Esophagus squamous epithelium (tissue), 4 donors: ENCODE data around the gene PRKN.

Source experiments
- POLR2A ChIP-seq, 4 donors: fragments of 450-650 bp; IDR thresholded peaks; one replicate each; pipeline ENCODE4 v1.6.1; 2017; ENCODE audit warnings: antibody characterized with exemption in 4 of 4, mild to moderate bottlenecking in 4 of 4, moderate library complexity in 3 of 4
- TF ChIP-seq, protein P1 (sequence below), 6 experiments: fragments of 450-650 bp in 4 of 6; fragments of 200-600 bp in 2 of 6; sonication (generic) in 2 of 6; IDR thresholded peaks; one replicate each; pipeline ENCODE4 v1.5.1; 2016 to 2019; ENCODE audit warnings: antibody characterized with exemption in 6 of 6, mild to moderate bottlenecking in 4 of 6, moderate library complexity in 4 of 6

DNA sequence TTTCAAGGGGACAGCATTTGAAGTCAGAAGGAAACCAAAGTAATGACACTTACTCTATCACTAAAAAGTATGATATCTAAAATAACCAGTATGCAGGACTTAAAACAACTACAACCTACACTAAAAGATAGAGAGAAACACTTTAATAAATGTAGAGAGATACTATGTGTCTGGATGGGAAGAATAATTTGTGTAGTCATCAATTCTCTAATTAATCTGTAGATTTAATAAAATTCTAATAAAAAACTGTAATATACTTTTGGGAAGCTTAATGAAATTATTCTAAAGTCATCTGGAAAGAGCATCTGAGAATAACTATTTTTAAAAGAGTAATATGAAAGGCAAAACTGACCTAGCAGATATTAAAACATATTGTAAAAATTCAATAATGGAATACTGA lies 52.1 kb downstream of the PRKN start:
- TF ChIP-seq, protein P1, sequence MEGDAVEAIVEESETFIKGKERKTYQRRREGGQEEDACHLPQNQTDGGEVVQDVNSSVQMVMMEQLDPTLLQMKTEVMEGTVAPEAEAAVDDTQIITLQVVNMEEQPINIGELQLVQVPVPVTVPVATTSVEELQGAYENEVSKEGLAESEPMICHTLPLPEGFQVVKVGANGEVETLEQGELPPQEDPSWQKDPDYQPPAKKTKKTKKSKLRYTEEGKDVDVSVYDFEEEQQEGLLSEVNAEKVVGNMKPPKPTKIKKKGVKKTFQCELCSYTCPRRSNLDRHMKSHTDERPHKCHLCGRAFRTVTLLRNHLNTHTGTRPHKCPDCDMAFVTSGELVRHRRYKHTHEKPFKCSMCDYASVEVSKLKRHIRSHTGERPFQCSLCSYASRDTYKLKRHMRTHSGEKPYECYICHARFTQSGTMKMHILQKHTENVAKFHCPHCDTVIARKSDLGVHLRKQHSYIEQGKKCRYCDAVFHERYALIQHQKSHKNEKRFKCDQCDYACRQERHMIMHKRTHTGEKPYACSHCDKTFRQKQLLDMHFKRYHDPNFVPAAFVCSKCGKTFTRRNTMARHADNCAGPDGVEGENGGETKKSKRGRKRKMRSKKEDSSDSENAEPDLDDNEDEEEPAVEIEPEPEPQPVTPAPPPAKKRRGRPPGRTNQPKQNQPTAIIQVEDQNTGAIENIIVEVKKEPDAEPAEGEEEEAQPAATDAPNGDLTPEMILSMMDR (IDR thresholded peaks at IDR 0.05): no peak
- TF ChIP-seq POLR2A (IDR thresholded peaks at IDR 0.05): no peak
